Chondrocyte (in vitro differentiated cells): ENCODE results near the gene ATP4A. TPM values are rescaled to one million over a fixed set of nuclear protein-coding genes. Genes with fewer than 3 reads are reported as not detected.

Source experiments
- DNase-seq: peaks from one replicate; pipeline ENCODE4 v3.0.0; 2021; ENCODE audit warnings: mixed read lengths, low spot score
- H3K27ac Mint-ChIP-seq: one replicate; pipeline ENCODE4 v1.8.0; 2021; ENCODE audit warnings: mild to moderate bottlenecking, moderate library complexity, mixed read lengths; ENCODE audit not compliant: unreplicated experiment
- H3K27me3 Mint-ChIP-seq: 2 replicates; pipeline ENCODE4 v1.8.0; 2021; ENCODE audit warnings: low read depth, mixed read lengths
- H3K36me3 Mint-ChIP-seq: 2 replicates; pipeline ENCODE4 v1.8.0; 2021; ENCODE audit warnings: low read depth, mixed read lengths
- H3K4me1 Mint-ChIP-seq: 2 replicates; pipeline ENCODE4 v1.8.0; 2021; ENCODE audit warnings: low read depth, mild to moderate bottlenecking, mixed read lengths
- H3K4me3 Mint-ChIP-seq: one replicate; pipeline ENCODE4 v1.8.0; 2021; ENCODE audit warnings: mild to moderate bottlenecking, moderate library complexity, mixed read lengths; ENCODE audit not compliant: unreplicated experiment
- H3K9me3 Mint-ChIP-seq: 2 replicates; pipeline ENCODE4 v1.8.0; 2021; ENCODE audit warnings: low read depth, mixed read lengths
- total RNA-seq: library from RNA; stranded (reverse); gene quantifications from 3 replicates; pipeline ENCODE4 v1.2.1, GENCODE V29; 2021
- TF ChIP-seq, protein P1 (sequence below): fragments of 200-600 bp; sonication (generic); IDR thresholded peaks from 2 replicates; pipeline ENCODE4 v1.5.0; 2021; ENCODE audit warnings: antibody characterized with exemption, mild to moderate bottlenecking, moderate library complexity

The ATP4A gene
- total RNA-seq, 1 donor from 2014 or later: not detected

- H3K4me1 Mint-ChIP-seq: peaks cover 4% of the 10 kb centered on the region
- H3K9me3 Mint-ChIP-seq: no peaks in the 10 kb centered on the region
- H3K27me3 Mint-ChIP-seq: peaks cover 5% of the 10 kb centered on the region
- peaks cover 10% of the 10 kb centered on the region for H3K36me3 Mint-ChIP-seq
- H3K4me3 Mint-ChIP-seq: no peak overlapping the region
- DNase-seq: no peak
- H3K27ac Mint-ChIP-seq: no peak overlapping the region
- TF ChIP-seq, protein P1, sequence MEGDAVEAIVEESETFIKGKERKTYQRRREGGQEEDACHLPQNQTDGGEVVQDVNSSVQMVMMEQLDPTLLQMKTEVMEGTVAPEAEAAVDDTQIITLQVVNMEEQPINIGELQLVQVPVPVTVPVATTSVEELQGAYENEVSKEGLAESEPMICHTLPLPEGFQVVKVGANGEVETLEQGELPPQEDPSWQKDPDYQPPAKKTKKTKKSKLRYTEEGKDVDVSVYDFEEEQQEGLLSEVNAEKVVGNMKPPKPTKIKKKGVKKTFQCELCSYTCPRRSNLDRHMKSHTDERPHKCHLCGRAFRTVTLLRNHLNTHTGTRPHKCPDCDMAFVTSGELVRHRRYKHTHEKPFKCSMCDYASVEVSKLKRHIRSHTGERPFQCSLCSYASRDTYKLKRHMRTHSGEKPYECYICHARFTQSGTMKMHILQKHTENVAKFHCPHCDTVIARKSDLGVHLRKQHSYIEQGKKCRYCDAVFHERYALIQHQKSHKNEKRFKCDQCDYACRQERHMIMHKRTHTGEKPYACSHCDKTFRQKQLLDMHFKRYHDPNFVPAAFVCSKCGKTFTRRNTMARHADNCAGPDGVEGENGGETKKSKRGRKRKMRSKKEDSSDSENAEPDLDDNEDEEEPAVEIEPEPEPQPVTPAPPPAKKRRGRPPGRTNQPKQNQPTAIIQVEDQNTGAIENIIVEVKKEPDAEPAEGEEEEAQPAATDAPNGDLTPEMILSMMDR: no peak
Measured at GRCh38 chr19:35553385-35554000, 10.0 kb downstream of the ATP4A start.

- TF ChIP-seq, protein P1: no peak
- Mint-ChIP-seq H3K27ac (no peak overlapping the region), H3K9me3 (no peaks in the 10 kb centered on the region), H3K4me1 (peaks cover 1% of the 10 kb centered on the region), H3K27me3 (peaks cover 3% of the 10 kb centered on the region), H3K36me3 (peaks cover 10% of the 10 kb centered on the region), H3K4me3 (no peak overlapping the region)
- no peak for DNase-seq
Measured at GRCh38 chr19:35552534-35553384, 10.7 kb downstream of the ATP4A start.

DNA sequence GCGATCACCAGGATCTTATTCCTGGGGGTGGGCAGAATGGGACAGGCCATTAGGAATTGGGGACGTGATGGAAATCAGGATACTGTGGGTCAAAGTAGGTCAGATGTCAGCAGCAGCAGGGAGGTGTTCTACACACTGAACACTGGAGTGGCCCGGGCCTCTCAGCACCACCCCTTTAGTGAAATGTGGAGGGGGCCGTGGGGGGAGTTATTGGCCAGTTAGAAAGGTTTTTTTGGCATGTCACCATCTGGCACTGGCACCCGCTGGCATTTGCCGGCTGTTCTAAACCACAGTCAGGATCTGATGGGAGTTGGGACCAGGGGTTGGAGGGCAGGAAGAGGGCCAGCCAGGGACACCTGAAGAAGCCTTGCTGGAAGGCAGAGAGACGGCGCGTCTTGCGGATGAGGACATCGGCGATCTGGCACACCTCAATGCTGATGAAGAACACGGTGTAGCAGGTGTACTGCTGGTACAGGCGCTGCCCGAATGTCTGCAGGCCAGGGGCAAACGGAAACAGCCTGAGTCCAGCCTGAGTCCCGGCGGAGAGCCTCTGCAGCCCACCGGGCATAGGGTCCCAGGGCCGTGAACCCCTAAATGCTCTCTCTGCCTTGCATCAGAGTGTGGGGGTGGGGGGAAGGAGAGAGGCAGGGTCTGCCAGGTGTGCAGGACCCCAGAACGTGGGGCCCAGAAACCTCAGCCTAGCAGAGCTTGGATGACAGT, 12.2 kb downstream of the ATP4A start:
- Mint-ChIP-seq H3K36me3 (peaks cover 10% of the 10 kb centered on the region), H3K27ac (no peak overlapping the region), H3K4me1 (peaks cover 9% of the 10 kb centered on the region), H3K4me3 (no peak overlapping the region), H3K9me3 (no peaks in the 10 kb centered on the region), H3K27me3 (no peaks in the 10 kb centered on the region)
- DNase-seq: no peak
- TF ChIP-seq, protein P1: no peak

- TF ChIP-seq, protein P1: no peak
- no peaks in the 10 kb centered on the region for H3K9me3 Mint-ChIP-seq
- no peaks in the 10 kb centered on the region for H3K27me3 Mint-ChIP-seq
- no peak overlapping the region for H3K4me3 Mint-ChIP-seq
- no peak overlapping the region for H3K27ac Mint-ChIP-seq
- DNase-seq: no peak
- peaks cover 12% of the 10 kb centered on the region for H3K4me1 Mint-ChIP-seq
- H3K36me3 Mint-ChIP-seq: peaks cover 10% of the 10 kb centered on the region
Measured at GRCh38 chr19:35549879-35550523, 13.5 kb downstream of the ATP4A start.
